Measurements from ENCODE around the gene MPP1.

The MPP1 gene

DNA sequence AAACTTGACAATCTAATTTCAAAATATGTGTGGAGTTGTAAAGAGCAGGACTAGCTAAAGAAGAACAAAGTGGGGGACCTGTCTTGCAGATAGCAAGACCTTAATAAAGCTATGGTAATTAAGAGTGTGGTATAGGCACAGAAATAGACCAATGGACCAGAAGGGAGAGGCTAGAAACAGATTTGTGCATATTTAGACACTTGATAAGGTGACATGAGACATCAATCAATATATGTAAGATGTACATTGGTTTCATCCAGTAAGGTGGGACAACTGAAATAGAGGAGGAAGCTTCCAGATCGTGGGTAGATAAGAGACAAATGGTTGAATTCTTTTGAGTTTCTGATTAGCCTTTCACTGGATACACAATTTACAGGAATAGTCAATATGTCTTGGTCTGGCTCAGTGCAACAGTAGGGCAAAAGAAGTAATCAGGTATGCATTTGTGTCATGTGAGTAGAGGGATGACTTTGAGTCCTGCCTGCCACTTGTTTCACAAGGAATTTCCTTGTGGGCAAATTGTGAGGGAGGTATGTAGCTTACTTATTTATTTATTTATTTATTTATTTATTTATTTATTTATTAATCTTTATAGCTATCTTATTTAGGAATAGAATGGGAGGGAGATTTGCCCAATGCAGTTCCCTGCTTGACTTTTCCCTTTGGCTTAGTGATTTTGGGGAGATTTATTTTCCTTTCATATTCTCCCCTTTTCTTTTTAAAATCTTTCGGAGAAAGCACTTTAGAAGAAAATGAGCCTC, 7.2 kb upstream of the MPP1 start:
- DNase-seq = no peak

DNA sequence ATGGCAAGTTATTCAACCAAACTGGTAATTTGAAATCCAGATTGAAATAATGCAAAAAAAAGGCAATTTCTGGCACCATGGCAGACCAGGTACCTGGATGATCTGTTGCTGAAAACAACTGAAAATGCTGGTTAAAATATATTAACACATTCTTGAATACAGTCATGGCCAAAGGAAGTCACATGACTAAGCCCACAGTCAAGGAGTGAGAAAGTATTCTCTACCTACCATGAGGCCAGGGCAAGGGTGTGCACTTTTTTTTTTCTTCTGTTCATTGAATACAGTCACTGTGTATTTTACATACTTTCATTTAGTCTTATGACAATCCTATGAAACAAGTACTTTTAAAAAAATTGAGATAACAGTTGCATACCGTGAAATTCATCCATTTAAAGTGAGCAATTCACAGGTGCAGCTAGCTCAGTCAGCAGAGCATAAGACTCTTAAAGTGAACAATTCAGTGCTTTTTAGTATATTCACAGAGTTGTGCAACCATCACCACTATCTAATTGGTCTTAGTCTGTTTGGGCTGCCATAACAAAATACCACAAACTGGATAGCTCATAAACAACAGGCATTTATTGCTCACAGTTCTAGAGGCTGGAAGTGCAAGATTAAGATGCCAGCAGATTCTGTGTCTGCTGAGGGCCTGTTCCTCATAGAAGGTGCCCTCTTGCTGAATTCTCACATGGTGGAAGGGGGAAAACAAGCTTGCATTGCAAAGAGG, 4.8 kb upstream of the MPP1 start:
- no peak for DNase-seq

DNA sequence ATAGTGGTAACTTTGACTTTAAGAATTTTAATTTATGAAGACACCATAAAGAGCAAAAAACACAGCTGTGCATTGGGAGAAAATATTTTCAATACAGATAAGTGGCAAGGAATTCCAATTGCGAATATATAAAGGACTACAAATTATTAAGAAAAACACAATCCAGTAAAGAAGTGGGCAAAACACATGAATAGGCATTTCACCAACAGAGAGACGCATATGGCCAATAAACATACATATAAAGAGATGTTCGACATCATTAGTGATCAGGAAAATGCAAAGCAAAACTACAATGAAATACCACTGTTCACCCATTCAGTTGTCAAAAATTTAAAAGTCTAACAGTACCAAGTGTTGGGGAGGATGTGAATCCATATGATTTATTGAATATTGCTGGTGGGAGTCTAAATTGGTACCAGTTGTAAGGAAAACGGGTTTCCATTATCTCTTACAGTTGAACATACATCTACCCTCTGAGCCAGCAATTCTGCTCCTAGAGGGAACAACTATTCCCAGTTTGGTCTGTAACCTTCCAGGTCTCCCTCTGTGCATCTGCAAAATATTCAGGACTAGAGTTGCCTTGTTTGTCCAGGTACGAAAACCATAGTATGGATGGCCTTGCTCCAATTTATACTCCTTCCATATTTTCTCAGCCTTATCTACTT, 1.7 kb upstream of the MPP1 start:
- DNase-seq = no peak

DNA sequence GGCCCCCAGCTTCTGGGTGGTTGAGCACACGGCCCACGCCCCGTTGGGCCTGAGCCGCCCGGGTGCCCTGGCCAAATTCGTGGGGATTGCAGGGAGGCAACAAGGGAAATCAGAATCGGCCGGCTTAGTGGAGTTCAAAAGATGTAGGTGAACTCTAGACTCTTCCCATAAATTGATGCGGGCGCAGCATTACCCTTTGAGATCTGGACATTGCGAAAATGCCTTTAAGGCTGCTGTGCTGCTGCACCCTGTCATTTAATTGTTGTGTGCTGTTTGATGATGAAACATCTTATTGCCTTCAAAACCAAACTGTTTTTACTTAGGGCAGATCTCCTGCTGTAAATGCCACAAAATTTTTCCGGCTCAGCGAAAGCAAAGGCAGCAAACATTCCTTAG, 409 bp upstream of the MPP1 start:
- no peak for DNase-seq

DNA sequence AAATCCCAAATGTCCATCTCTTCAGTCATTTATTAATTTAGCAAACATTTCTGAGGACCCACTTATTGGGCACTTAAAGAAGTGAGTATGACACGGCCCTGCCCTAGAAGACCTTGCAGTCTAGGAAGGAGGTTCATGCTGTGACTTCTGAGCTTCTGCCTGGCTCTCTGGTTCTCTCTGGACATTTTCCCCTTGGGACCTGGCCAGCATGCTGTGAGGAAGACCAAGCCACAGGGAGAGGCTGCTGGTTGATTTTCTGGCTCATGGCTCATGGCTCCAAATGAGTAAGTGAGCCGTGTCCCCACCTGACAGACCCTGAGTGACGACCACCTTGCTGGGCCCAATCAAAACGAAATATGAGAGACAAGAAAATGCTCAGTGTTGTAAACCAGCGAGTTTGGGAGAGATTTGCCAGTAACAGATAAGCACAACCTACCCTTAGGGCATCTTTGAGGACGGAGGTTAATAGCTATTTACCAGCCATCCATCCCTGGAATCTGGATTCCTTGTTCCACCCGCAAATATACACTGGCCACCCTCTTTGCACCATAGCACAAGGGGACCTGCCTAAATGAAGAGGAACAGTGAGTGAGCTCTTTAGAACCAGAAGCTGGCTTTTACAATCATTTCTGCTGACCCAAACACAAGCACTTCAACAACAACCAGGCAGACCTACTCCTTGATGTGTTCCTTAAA, 876 bp downstream of the MPP1 start:
- no peak for DNase-seq

DNA sequence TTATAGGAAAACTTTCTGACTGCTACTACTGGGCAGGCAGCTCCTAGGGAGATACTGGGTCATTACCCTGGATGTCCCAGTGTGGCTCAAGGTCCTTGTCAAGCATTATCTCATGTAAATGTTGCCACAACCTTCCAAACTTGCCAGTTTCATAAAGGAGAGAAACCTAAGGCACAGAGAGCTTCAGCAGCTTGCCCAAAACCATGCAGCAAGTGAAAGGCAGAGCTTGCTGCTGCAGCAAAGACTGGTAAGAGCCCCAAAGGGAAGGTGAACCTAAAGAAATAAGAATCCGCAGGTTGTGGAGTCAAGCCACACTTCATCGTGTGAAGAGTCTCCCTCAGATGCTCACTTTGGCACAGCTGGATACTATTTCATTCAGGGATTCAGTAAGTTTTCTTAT, 2.3 kb downstream of the MPP1 start:
- no peak for DNase-seq

DNA sequence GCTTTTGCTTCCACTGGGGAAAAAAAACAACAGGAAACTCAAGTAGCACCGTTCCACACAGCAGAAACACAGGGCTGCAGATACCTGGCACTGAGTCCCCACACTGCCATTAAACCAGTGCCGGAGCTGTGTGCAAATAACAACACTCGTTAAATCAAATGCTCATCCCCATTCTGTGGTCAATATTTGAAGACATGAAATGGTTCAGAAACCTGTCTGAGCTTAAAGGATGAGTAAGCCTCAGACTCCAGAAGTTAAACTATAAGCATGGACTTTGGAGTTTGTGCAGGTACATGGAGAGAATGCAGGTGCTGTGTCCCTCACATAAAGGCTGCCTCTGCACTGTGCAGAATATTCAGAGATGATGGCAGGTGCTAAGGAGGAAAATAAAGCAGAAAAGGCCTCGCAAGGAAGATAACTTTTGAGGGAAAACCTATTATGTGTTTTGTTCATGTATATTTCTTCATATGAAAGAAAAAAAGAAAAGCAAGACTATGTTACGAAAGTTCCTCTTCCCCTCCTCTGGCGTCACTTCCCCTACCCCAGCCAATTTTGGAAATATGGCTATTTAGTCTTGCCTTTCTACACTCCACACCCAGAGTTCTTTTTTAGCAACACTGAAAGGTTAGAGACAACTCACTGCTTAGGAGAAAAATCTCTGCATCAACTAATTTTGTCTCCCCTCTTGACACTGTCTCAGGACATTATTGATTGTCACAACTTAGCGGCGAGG, 4.6 kb downstream of the MPP1 start:
- DNase-seq = no peak

DNA sequence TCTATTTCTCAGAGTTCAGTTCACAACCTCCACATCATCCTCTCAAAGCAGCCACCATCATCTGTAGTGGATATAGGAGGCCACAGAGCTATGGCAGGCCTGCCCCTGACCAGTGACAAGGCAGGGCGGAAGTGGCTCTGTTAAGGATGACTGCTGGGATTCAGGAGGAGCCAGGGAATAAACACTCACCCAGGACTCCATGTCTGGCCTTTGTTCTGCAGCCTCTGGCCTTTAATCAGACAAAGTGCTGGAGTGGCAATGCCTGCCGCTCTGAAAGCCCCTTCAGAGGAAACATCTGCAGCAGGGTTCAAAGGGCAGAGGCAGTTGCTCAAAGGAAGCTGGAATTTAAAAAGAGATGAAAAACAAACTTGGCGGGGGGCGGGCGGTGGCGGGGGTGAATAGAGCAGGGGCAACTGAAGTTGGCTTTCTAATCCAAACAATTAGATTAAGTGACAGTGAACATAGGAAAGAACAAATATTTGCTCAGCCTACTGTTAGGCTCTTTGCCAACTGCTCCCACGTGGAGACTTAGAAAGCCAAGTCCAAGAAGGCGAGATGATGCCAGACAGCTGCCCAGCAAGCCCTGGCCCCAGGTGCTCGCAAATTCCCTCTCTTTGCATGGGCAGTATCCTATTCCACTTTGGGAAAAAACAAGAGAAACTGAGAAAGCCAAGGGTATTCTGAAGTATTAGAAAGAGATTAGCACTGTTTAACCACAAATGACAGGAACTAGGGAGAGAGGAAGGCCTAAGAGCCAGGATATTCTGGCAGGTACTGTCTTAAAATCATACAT, 5.5 kb downstream of the MPP1 start:
- DNase-seq = no peak

DNA sequence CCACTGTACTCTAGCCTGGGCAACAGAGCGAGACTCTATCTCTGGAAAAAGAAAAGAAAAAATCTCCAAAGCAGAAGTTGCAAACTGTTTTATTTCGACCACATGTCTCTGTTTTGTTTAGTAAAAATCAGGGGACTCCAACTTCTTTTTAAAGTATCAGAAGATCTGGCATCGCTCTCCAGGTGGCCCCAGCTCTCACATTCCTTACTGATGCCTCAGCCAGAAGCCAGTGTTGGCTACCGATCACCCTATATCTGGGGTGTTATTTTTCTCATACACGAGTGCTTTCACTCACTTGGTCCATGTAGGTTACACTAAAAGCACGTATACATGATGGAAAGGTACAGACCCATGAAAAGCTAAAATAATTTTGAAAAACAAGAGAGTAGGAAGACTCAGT, 8.3 kb downstream of the MPP1 start:
- no peak for DNase-seq

DNA sequence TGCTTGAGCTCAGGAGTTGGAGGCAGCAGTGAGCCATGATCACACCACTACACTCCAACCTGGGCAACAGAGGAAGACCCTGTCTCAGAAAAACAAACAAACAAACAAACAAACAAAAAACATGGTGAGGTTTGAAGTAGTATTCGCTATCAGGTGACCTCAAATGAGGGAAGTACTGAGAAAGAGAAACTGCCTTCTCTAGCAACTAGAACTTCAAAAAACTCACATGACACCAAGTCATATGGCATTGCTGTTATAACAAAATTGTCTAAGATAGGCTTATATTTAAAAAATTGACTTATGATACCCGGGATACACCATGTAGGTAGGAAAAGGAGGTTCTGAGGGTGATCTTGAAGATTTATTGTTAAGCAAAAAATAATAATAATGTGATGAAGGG, 10.3 kb downstream of the MPP1 start:
- no peak for DNase-seq

DNA sequence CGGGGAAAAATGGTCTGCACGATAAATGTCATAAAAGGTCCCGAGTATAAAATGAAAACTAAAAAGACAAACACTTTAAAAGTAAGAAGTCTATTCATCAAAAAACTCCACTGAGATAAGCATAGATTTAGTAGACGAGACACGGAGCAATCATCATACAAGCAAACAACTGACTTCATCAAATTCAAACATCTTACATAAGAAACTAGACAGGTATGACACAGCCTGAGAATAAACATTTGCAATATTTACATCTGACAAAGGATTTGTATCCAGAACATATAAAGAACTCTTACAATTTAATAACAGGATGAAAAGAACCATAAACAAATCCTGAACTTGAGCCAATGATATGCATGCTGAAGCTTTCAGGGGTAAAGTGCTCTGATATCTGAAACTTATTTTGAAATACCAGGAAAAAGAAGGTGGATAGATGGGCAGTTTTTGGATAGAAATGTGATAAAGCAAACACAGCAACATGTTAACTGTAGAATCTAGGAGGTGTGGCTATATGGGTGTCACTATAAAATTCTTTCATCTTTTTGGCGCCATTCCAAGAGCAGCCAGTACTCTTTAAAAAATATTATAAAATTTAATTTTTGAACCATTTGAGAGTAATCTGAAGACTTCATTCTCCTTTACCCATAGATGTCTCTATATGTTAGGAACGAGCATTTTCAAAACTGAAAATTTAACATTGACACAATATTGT, 12.0 kb downstream of the MPP1 start:
- no peak for DNase-seq

DNA sequence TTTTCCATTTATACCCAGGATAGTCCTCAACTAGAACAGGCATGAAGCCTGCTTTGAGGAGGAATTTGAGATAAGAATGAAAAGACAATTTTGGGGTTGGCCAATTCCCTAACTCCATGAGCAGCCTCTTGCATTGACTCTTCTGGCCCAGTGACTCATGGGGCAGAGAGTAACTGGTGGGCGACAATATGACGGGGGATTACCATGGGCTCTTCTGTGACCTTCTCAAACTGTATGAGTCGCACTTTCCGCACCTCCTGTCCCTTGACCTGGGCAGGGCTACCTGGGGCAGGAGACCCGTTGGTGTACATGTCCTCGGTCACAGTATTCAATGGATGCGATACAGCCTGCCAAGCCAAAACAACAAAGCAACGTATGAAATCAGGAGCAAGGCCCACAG, 13.3 kb downstream of the MPP1 start:
- no peak for DNase-seq

DNA sequence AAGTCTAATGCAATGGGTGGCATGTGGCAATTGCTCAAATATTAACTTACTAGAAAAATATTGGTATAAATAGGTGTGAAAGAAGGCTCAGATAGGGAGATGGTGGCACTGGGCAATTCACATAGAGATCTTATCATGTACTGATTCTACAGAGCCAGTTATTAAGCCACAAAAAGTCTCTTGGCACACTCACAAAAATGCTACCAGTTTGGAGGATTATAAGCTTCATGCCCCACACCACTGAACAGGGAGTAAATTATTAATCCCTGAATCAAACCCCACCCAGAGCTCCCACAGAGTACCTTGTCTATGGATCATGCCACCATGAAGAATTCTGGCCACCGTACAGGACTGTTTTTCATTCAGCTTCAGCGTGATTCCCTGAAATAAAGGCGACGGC, 13.8 kb downstream of the MPP1 start:
- DNase-seq = no peak

DNA sequence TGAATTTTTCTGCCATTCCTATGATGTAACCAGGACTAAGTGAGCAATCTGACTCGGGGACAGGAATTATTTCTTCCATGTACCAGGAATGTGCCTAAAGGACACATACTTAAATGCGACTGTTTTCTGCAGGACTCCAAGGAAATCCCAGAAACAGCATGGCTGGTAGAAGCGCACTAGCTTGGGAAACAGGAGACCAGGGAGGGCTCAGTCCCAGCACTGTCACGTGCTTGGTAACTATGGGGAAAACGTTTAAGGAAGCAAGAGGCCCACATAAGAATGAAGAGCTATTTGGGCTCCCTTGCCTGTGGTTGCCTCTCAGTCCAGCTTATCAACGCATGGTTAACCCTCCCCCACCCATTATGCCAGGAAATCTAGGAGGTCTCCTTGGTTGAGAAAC, 19.6 kb downstream of the MPP1 start:
- DNase-seq = no peak

DNA sequence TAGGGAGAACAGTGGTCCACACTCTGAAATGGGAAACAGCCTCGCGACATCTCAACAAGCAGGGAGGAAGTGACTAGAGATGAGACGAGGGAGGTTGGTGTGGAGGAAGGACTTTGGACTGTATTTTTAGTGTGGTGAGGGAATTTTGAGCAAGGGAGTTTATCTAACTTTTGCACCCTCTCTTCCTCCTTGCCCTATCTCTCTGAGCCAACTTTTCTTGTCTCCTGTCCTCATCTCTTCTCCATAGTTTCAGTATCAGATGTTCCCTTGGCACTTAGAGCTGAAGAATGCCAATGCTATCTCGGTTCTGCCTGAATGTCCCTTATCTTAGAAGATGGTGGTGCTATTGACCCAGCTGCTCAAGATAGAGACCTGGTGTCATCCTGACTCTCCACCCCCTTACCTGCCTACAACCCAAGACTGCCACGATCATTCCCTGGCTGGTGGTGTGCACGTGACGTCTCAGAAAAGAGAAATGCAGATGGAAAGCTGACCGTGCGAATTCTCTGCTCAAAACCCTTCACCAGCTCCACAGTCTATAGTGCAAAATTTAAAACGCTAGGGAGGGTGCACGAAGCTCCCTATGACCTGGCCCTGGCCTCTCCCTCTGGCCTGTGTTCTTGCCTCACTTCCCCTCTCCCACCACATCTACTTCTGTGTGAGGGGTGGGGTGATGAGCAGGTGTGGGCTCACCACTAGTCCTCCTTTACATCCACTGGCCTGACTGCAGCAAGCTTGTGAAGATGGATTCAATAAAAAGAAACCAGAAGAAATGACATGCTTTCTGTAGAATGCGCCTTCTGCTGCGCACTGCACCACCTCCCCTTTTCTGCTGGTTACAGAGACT, 20.9 kb downstream of the MPP1 start:
- no peak for DNase-seq

DNA sequence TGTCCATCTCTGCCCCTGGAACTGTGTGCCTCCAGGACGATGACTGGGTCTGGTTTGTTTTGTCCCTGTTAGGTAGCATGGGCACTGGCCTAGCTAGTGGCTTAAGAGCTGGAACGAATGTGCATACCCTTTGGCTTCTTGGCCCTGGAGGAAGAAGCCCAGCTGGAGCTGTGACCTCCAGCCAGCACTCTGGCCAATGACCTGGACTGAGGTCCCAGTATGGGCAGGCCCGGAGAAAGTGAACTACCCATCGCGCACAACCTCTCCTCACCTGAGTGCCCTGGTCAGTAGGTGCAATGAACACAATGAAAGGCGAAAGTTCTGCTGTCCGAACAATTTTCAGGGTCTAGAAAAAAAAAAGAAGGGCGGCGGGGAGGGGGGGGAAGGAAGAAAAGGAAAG, 24.3 kb downstream of the MPP1 start:
- DNase-seq = no peak

DNA sequence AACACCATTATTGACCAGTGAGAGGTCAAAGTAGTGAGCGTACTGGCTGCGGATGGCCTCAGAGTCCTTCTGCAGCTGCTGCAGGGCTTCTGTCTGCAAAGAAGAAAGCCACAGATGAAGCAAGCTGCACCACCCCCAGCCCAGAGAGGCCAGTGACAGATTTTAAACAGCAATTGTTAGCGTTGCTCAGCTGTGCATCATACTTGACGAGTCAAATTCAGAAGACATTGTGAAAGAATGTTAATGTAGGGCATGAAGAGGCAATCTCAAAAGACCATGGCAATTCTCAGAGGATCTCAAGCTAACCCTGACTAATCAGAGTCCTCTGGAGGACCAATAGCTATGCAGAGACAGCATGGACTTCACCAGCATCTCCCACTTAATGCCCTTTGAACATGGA, 26.0 kb downstream of the MPP1 start:
- DNase-seq = no peak

DNA sequence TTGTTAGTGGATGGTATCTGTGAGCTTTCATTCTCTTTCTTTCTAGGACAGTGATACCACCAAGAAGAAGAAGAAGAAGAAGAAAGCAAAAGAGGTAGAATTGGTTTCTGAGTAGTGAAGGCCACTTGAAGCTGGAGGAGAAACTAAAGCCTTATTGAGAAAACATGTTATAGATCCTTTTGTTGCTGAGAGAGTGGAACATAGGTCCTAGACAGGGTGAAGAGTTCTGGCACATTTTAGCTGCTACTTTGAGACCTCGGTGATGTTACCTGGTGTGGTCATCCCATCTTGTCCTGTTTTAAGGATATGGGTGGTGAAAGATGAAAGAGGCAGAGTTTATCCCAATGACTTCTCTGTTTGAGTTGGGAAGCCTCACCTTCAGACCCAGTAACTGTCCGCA, 28.5 kb downstream of the MPP1 start:
- no peak for DNase-seq

DNA sequence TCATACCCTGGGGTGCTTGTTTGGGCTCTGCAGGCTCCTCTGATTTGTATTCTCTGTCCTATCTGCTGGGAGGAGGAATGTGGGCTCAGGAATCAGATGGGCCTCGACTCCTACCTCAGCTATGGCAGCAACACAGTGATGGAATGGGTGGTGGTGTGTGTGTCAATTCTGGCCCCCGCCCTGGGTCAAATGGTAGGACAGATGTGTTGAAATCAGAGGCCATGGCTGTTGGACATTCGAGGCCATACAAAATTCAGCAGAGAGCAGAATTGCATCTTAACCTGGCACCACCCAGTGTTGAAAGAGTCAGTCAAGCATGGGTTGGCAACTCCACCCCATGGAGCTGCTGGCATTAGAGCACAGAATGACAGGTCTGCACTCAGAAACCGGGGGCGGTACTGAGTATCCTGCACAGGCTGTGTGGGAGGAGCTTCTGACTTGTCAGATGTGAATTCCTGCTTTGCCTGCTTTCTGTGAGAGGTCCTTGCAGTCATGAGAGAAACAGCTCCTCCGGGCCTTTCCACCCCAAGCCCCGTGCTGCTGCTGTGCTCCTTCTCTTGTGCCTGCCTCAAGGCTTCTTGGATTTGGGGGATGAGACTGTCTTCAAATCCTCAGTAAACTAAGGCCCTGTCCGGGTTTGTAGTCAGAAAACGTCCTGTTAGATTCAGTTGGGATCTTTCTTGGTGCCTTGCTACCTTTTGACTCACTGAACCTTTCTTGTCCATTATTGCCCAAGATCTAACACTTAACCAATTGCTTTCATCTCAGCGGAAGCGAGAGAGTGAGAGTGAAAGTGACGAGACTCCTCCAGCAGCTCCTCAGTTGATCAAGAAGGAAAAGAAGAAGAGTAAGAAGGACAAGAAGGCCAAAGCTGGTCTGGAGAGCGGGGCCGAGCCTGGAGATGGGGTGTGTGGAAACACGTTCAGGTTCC, 29.6 kb downstream of the MPP1 start:
- peak; percentile 49 for DNase-seq
